HG02798 (cell line): ENCODE data around the gene PRR11.
"Not testable (repeated sequence)": the region's sequence is repeated elsewhere in the genome, so short reads cannot be mapped to it uniquely, and the experiment has no call there.

Source experiments
- ATAC-seq: cut with Tn5 transposase; IDR thresholded peaks from one replicate; pipeline ENCODE4 v1.9.1; 2021; ENCODE audit warnings: mild to moderate bottlenecking; ENCODE audit not compliant: unreplicated experiment, poor library complexity

Gene PRR11

GRCh38 chr17:59155439-59156177 is at the start of gene PRR11:
TSS of gene PRR11 (plus strand) at chr17:59155746. CDS start at chr17:59169753, 14,007 bp downstream.
- ATAC-seq, result peak; percentile 90

GRCh38 chr17:59105852-59106462 is 49.6 kb upstream of the PRR11 start:
- peak; percentile 23 for ATAC-seq

- peak; percentile 96 for ATAC-seq
Measured at GRCh38 chr17:59106463-59107305, 48.9 kb upstream of the PRR11 start, which contains the start of gene TRIM37. TSS of gene TRIM37 (minus strand) at chr17:59106880. CDS start at chr17:59106461, 419 bp downstream.

GRCh38 chr17:59107306-59107670 is 48.3 kb upstream of the PRR11 start:
- no peak for ATAC-seq

- no peak for ATAC-seq
Measured at GRCh38 chr17:59108400-59109102, 47.0 kb upstream of the PRR11 start.

GRCh38 chr17:59110973-59111372 is 44.6 kb upstream of the PRR11 start:
- no peak for ATAC-seq

GRCh38 chr17:59111539-59111938 is 44.0 kb upstream of the PRR11 start:
- ATAC-seq, result no peak

GRCh38 chr17:59115474-59115873 is 40.1 kb upstream of the PRR11 start:
- ATAC-seq, result no peak

GRCh38 chr17:59121901-59122480 is 33.6 kb upstream of the PRR11 start:
- ATAC-seq, result no peak

GRCh38 chr17:59124665-59125064 is 30.9 kb upstream of the PRR11 start:
- no peak for ATAC-seq

- ATAC-seq, result no peak
Measured at GRCh38 chr17:59126809-59127417, 28.6 kb upstream of the PRR11 start.

GRCh38 chr17:59129814-59130213 is 25.7 kb upstream of the PRR11 start:
- ATAC-seq, result no peak

GRCh38 chr17:59131131-59131530 is 24.4 kb upstream of the PRR11 start:
- no peak for ATAC-seq

GRCh38 chr17:59138339-59138738 is 17.2 kb upstream of the PRR11 start:
- not testable (repeated sequence) for ATAC-seq

GRCh38 chr17:59139939-59140338 is 15.6 kb upstream of the PRR11 start:
- ATAC-seq, result no peak

- ATAC-seq, result no peak
Measured at GRCh38 chr17:59141860-59142259, 13.7 kb upstream of the PRR11 start.

GRCh38 chr17:59145571-59146096 is 9.9 kb upstream of the PRR11 start:
- ATAC-seq, result no peak

- no peak for ATAC-seq
Measured at GRCh38 chr17:59149051-59149450, 6.5 kb upstream of the PRR11 start.

- no peak for ATAC-seq
Measured at GRCh38 chr17:59149841-59150511, 5.6 kb upstream of the PRR11 start.
